ENCODE results near the gene CELSR3.

Gene CELSR3

DNA sequence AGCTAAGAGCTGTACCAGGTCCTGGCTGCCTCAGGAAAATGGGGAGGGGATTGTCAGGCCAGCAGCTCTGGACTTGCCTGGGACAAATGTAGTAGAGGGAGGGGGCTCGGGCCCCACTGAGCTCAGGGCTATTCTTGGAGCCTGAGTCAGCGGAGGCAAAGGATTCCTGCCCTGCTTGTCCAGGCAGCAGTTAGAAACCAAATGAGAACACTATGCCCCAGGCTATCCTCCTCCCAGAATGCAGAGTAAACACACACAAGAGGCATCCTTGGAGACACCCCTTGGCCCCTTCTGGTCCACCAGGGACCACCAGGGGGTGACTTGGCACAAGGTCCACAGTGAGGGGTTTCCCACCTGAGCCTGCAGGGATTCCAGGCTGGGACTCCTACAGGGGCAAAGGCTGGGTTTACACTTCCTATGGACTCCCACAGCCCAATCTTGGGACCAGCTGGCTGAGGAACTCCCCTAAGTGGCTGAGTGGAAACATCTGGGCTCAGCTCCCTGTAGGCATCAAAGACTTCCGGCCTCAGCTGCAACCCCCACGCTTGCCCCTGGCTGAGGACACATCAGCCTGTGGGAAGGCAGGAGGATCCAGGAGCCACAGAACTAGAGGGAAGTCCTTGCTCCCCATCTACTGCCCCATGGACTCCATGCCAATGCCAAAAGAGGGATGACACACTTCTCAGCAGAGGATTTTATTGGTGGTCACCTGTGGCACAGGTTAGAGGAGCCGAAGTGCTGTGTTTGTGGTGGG lies 64.2 kb downstream of the CELSR3 start:
- no peak for DNase-seq

DNA sequence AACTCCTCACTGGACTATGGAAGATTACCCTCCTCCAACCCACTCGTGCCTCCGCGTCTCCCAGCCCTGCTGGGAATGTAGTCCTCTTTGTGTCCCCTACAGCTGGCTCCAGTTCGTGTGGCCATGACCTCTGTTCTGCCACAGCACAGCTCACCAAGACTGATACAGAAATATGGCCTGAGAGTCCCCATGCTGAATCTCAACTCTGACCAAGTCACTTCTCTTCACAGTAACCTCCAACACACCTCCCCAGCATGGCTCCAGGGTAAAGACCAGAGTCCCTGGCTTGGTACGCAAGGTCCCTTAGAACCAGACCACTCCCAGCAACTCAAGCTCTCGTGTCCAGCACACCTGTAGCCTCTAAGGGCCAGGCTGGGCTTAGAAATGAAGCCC lies 65.3 kb downstream of the CELSR3 start:
- no peak for DNase-seq

DNA sequence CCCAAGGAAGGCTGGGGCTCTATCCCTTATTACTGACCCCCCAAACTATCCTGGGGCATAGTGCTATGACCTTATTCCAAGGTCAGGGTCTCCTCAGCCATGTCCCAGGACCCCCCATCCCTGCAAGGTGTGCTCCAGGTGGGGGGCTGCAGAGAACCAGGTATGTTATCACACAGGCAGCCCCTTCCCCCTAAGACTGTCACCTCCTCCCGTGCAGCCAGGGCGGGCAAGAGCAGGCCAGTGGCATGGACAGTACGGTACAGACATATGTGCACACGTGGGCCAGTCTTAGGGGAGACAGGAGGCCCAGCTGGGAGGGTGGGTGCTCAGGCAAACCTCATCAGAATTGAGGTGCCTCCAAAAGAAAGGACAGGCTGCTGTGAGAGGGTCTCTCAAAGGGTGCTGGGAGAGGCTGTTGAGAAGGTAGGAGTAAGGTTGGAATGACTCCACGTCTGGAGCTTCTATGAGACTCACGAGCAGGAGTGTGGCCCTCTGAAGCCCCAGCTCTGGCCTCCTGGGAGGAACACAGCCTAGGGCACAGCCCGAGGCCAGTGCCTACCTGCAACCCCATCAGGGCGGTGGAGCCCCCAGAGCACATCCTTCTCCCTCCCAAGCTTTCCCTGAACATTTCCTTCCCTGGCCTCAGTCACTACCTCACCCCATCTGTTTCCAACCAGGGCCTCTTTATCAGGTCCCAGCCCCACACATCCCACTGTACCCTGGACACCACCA lies 65.8 kb downstream of the CELSR3 start:
- DNase-seq: no peak

DNA sequence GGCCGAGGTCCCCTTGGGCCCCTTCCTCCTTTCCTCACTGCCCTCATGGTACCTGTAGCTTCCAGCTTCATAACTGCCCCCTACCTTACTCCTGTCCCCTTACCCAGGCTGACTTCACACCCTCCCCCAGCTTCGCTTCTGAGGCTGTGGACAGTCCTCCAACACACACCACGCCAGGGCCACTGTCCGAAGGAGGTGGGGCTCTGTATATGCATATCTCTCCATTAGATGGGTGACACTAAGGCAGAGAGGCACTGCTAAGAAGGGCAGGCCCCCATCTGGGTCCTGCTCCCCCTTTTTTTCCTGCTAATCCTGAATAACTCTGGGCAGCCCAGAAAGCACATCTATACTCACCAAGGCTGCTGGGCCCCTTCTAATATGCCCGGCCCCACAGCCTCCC lies 66.5 kb downstream of the CELSR3 start:
- DNase-seq: no peak

DNA sequence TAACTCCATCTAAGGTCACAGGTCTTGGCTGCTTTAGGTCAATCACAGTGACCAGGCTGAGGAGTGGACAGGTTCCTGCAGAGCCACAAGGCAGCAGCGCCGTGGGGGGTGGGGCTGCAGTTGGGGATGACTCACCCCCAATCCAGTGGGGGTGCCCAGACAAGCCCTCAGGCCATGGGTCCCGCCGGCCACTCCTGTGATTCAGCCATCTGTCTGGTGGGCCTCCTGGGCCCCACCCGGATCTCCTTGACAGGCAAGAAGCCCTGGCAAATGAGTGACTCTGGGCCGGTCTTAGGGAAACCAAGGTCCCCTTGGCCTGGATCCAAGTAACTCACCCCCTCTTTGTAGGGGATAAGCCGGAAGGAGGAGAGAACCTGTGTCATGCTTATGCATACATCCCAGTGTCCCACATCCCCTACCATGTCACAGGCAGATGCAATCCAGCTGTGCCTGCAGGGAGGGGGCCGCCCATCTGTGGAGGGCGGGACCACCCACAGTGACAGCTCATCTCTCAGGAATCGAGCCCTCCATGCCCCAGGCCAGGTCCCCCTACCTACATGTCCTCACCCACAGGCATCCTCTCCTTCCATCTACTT lies 67.1 kb downstream of the CELSR3 start:
- DNase-seq: no peak

DNA sequence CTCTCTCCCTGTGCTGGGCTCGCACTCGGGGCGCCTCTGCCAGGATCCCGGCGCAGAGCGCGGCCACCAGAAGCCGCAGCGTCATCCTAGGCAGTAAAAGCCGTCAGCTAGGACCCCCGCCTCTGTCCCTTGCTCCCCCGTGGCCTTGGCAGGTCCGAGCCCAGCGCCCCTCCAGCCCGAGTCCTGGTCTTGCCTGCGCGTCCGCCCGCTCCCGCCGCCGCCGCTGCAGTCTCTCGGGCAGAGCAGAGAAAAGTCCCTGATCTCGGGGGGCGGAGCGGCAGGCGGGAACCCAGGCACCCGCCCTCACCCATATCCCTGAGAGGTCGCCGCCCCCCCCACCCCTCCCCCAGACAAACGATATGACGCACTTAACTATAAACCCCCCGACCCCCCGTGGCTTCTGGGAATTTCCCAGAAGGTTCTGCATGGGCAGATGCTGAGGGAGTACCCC lies 67.6 kb downstream of the CELSR3 start, which contains the start of gene COL7A1:
Gene COL7A1, minus strand, starts transcription at position 255 of the 451 bp plus-strand sequence. Its CDS starts 170 bp downstream, at position 85.
- no peak for DNase-seq

DNA sequence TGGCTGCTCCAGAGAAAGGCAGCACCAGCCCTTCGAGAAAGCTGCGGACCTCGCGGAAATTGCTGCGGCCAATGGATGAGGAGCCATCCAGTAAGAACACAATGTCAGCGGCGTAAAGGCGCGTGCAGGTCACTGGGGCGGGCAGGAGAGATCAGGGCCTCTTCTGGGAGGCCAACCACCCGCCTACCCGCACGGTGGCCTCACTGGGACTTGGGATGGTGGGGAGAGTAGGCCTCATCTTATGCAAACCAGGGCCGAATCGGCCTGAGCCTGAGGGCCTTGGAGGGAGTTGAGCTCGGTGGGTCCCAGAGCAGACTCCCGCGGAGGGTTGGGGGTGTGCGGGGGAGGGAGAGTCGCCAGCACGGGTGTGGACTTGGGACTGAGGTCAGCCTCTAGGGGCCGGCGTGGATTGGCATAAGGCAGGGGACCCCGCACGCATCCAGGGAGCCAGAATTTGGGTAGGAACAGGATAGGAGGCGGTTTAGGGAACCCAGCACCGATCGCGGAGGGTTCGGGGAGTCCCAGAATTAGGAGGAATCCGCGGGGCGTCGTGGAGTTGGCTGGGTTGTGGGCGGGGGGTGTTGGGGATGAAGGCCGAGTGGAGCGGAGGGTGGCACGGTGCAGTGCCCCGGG lies 68.2 kb downstream of the CELSR3 start:
- DNase-seq: no peak

DNA sequence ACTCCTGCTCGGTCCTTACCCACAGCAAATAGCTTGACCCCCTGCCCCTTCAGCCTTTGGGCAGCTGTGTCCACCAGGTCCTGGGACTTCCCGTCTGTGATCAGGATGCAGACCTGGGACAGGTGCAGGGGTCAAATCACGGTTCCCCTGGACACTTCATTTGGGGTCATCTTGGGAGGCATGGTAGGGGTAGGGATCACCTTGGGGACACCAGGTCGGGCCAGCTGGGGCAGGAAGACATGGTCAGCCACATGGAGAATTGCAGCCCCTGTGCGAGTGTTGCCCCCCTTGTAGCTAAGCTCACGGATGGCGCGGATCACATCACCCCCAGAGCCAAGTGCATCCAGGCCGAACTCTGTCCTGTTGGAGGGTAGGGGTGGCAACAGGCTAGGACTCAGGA lies 69.3 kb downstream of the CELSR3 start:
- no peak for DNase-seq

DNA sequence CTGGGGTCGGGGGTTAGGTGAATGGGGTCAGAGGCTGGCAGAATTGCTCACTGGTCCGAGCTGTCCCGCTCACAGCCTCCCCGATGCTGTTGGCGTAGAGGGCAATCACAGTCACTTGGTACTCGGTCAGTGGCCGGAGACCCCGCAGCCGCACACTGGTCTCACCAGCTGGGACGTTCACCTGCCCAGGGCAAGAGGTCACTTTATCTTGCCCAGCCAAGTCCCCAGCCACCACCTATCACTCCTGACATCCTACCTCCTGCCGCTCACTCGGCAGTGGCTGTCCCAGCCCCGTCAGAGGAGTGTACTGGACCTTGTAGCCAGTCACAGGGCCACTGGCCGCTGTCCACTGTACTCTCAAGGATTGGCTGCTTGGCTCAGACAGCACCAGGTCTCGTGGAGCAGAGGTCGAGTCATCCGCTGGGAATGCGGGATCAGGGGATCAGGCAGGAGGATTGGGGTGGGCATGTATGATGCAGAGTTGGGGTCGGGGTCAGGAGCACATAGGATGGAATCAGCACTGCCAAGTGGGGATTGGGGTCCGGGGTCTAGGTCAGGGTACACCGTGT lies 70.1 kb downstream of the CELSR3 start:
- no peak for DNase-seq

DNA sequence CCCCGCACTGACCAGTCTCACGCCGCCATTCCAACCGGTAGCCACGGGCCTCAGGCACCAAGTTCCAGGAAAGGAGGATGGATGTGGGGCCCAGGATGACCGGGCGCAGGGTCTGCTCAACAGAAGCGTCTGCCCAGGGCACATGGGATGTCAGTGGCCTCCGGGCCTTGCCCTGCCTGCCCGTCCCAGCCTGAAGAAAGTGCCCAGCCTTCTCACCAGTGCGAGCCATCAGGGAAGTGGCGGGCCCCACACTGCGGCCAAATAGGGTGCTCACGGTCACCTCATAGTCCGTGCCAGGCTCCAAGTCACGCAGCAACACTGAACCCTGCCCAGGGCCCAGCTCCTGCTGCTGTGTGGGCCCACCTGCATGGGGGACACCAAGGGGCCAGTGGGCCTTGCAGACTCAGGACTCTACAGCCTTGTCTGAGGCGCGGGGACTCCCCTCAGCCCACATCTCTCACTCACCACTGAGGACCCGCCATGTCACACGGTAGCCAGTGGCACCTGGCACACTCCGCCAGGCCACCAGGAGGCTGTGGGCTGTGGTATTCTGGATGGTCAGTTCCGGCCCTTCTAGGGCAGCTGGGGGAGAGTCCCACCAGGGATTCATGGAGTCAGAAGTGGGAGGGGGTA lies 70.7 kb downstream of the CELSR3 start:
- DNase-seq: no peak

DNA sequence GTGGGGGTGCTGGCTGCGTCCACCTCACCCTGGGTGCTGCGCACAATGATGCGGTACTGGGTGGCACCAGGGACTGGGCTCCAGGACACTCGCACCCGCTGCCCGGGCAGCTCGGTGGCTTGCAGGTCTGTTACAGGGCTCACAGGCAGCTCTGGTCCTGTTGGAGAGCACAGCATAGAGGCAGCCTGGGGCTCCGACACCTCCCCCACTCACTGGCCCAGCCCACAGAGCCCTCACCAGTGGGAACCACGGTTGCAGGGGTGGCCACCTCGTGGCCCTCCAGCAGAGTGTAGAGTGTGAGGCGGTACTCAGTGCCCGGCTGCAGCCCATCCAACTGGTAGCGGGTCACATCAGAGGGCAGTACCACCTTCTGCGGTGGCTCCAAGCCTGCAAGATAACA lies 71.2 kb downstream of the CELSR3 start:
- no peak for DNase-seq

DNA sequence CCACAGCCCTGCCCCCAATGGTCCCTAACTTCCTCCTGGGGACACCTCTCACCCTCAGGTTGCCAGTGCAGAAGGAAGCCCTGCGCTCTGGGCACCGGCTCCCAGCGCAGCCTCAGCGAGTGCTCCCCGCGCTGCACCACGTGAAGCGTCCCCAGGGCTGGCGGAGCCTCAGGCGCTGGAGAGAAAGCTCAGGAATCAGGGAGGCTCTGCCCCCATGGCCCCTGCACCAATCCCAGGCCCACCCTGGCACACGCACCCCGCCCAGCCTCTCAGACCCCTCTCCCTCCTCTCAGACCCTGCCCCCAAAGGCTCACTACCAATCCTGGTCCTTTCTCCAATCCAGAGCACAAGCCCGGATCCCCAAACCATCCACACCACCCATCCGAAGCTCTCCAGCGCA lies 74.5 kb downstream of the CELSR3 start:
- no peak for DNase-seq

DNA sequence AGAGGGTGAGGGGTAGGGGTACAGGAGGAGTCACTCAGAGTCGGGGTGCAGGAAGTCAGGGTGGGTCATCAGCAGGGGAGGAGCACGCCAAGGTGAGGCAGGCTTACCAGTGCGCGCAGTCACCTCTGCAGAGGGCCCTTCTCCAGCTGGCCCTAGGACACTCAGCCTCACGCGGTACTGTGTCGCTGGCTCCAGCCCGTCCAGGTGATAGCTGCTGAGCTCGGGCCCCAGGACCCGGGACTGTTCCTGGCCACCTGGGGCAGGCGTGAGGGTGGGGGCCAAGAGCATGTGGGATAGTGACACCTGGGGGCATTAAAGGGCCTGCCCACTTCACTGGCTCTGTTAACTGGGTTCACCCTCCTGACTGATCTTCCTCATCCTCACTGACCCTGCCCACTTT lies 75.0 kb downstream of the CELSR3 start:
- no peak for DNase-seq

Measured in CD4-positive, alpha-beta T cell treated with Interleukin-4 for 4 hours (primary cell).